ENCODE data around the gene NRGN. TPM values are rescaled to one million over a fixed set of nuclear protein-coding genes. Genes with fewer than 3 reads are reported as not detected.

Gene NRGN
- polyA plus RNA-seq, 10 donors, result 3.5 to 7.8 (median 5.7) TPM

DNA sequence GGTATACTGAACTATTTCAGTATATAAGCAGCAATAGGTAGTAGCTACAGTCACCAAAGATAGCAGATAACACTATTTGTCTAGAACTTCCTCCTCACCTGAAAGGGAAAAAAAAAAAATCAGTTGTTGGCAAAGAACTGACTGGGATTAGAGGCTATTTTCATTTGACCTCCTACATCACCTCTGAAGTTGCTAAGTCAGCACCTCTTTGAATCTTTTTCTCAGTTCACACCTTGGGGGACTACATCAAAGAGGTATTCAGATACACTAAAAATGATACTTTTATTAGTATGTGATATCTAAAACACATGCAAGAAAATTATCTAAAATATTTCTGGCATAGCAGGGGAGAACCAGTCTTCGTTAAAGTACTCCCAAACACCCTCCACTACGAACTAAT lies 44.3 kb downstream of the NRGN start:
- DNase-seq, result no peak

GRCh38 chr11:124788521-124788920 lies 48.8 kb downstream of the NRGN start:
- no peak for DNase-seq

DNA sequence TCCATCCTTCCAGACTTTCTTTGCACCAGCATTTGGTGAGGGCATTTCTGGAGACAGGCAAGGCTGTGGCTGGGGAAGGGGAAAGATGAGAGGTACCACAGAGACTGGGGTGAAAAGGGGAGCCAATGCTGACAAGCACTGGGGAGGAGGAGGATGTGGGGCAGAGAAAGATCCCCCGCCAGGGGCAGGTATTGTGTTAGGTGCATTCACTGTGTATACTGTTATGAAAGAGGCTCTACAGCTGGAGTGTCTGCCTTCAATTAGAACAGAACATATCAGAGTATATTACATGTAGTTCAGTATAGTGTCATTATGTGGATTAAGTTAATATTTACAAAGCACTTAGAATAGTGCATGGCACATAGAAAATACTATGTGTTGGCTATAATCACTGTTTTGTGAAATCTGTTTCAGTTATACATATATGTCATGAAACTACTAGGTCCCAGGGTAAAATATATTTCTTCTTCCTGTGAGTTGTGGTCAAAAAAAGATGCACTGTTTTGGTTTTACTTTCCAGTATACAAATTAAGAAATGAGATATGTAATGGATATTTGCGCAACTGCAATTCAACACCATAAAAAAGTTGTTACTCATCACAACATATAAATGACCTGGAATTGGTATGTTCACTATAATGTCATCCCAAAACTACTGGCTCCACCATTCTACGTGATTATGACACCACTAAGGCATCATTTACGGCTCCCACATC lies 52.0 kb downstream of the NRGN start:
- DNase-seq, result no peak

- peak in 2 of 3 donors; percentile 18 to 20 for DNase-seq
Measured at GRCh38 chr11:124793466-124794278, 53.9 kb downstream of the NRGN start.

- DNase-seq, result no peak
Measured at GRCh38 chr11:124796312-124796711, 56.6 kb downstream of the NRGN start.

Other genes starting within 250 kb of the NRGN start
- gene OR8B12, start 196.3 kb upstream of the NRGN start, polyA plus RNA-seq (ENCODE audit: insufficient read length in 10 of 10), result not detected
- gene OR8A1, start 169.9 kb upstream of the NRGN start, polyA plus RNA-seq (ENCODE audit: insufficient read length in 10 of 10), result under 1 TPM in 9 of 10 donors, not detected in 1; 0.11 to 0.99 (median 0.27) TPM
- under 1 TPM in 3 of 10 donors, not detected in 7; 0.12 to 0.24 (median 0.14) TPM for gene PANX3, start 128.5 kb upstream of the NRGN start, polyA plus RNA-seq (ENCODE audit: insufficient read length in 10 of 10)
- 10 to 100 TPM; 18.1 to 33.1 (median 22.7) TPM for gene TBRG1, start 117.1 kb upstream of the NRGN start, polyA plus RNA-seq (ENCODE audit: insufficient read length in 10 of 10)
- 1 to 10 TPM; 4.1 to 8.9 (median 7.2) TPM for gene SIAE, start 66.2 kb upstream of the NRGN start, polyA plus RNA-seq (ENCODE audit: insufficient read length in 10 of 10)
- 1 to 10 TPM; 2.7 to 5.5 (median 3.9) TPM for gene SPA17, start 66.0 kb upstream of the NRGN start, polyA plus RNA-seq (ENCODE audit: insufficient read length in 10 of 10)
- 1 to 10 TPM in 7 of 10 donors, under 1 TPM in 3; 0.67 to 2.3 (median 1.2) TPM for gene VSIG2, start 12.3 kb downstream of the NRGN start, polyA plus RNA-seq (ENCODE audit: insufficient read length in 10 of 10)
- 10 to 100 TPM; 43.1 to 71.2 (median 51.7) TPM for gene ESAM, start 22.3 kb downstream of the NRGN start, polyA plus RNA-seq (ENCODE audit: insufficient read length in 10 of 10)
- gene MSANTD2, start 60.5 kb downstream of the NRGN start, polyA plus RNA-seq (ENCODE audit: insufficient read length in 10 of 10), result 10 to 100 TPM in 9 of 10 donors, 1 to 10 TPM in 1; 9.4 to 22.7 (median 13.8) TPM
- gene ROBO3, start 125.5 kb downstream of the NRGN start, polyA plus RNA-seq (ENCODE audit: insufficient read length in 10 of 10), result 10 to 100 TPM; 15.2 to 40.9 (median 24.7) TPM
- gene ROBO4, start 157.9 kb downstream of the NRGN start, polyA plus RNA-seq (ENCODE audit: insufficient read length in 10 of 10), result 10 to 100 TPM; 22.3 to 41.3 (median 28.8) TPM
- gene HEPN1, start 179.3 kb downstream of the NRGN start, polyA plus RNA-seq (ENCODE audit: insufficient read length in 10 of 10), result under 1 TPM in 2 of 10 donors, not detected in 8; 0.14 to 0.38 TPM
- under 1 TPM in 7 of 10 donors, not detected in 3; 0.08 to 0.51 (median 0.15) TPM for gene HEPACAM, start 196.1 kb downstream of the NRGN start, polyA plus RNA-seq (ENCODE audit: insufficient read length in 10 of 10)
- gene CCDC15, start 214.3 kb downstream of the NRGN start, polyA plus RNA-seq (ENCODE audit: insufficient read length in 10 of 10), result 1 to 10 TPM; 2.0 to 4.1 (median 3.4) TPM

Measured in muscle of back (tissue), 11 donors.